Measurements from ENCODE around the gene PATJ.

DNA sequence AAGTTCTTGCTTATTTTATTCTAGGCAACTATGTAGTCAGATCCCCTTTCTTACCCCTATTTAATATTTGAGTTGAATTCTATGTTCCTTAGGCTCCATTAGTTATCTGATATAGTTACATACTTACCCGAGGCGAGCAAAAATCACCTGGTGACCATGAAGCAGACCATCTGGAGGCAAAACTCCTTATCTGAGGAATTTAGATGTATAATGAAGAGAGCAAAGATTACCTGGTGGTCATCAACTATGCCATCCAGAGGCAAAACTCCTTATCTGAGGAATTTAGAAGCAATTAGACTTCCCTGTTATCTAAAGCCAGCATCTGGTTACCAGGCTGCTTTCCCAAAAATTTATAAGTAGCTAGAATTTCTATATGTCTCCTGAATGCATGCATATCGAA, 129.9 kb downstream of the PATJ start:
- TF ChIP-seq CTCF (IDR thresholded peaks at IDR 0.05) (no peak), POLR2A (IDR thresholded peaks at IDR 0.05) (no peak)
